Smooth muscle cell (in vitro differentiated cells): ENCODE results near the gene SH3RF3. TPM values are rescaled to one million over a fixed set of nuclear protein-coding genes. Genes with fewer than 3 reads are reported as not detected.

ENCODE experiments used
- DNase-seq: peaks from one replicate; lab custom pipeline; 2025; ENCODE audit not compliant: unreplicated experiment; lab: John Stamatoyannopoulos, UW
- H2AFZ ChIP-seq: fragments of 200-600 bp; sonication (generic); 2 replicates; pipeline ENCODE4 v1.6.0; 2016; ENCODE audit warnings: antibody characterized with exemption, low read depth, mild to moderate bottlenecking
- H3F3A ChIP-seq: fragments of 200-600 bp; sonication (generic); 2 replicates; pipeline ENCODE4 v1.6.0; 2017; ENCODE audit warnings: antibody characterized with exemption, low read depth
- H3K27ac ChIP-seq: fragments of 200-600 bp; sonication (generic); 2 replicates; pipeline ENCODE4 v1.5.1; 2016; ENCODE audit warnings: low read depth, mild to moderate bottlenecking
- H3K27me3 ChIP-seq: fragments of 200-600 bp; sonication (generic); 2 replicates; pipeline ENCODE4 v1.6.1; 2016; ENCODE audit warnings: low read depth, mild to moderate bottlenecking
- H3K36me3 ChIP-seq: fragments of 200-600 bp; sonication (generic); 2 replicates; pipeline ENCODE4 v1.5.1; 2016; ENCODE audit warnings: low read depth
- H3K4me1 ChIP-seq: fragments of 200-600 bp; sonication (generic); 2 replicates; pipeline ENCODE4 v1.5.1; 2016; ENCODE audit warnings: low read depth
- H3K4me2 ChIP-seq: fragments of 200-600 bp; sonication (generic); 2 replicates; pipeline ENCODE4 v1.6.0; 2016; ENCODE audit warnings: mild to moderate bottlenecking
- H3K4me3 ChIP-seq: fragments of 200-600 bp; sonication (generic); 2 replicates; pipeline ENCODE4 v1.5.1; 2016; ENCODE audit warnings: mild to moderate bottlenecking
- H3K79me2 ChIP-seq: fragments of 200-600 bp; sonication (generic); 2 replicates; pipeline ENCODE4 v1.6.0; 2016; ENCODE audit warnings: low read depth, mild to moderate bottlenecking
- H3K9ac ChIP-seq: fragments of 200-600 bp; sonication (generic); 2 replicates; pipeline ENCODE4 v1.6.0; 2016; ENCODE audit warnings: low read depth
- H3K9me3 ChIP-seq: fragments of 200-600 bp; sonication (generic); replicated peaks from 2 replicates; pipeline ENCODE4 v1.5.1; 2016; ENCODE audit warnings: low read depth
- H4K20me1 ChIP-seq: fragments of 200-600 bp; sonication (generic); 2 replicates; pipeline ENCODE4 v1.6.0; 2016; ENCODE audit warnings: low read depth
- WGBS: methylation state at CpG from one replicate; pipeline ENCODE4 v1.1.7; 2016; ENCODE audit warnings: low lambda C conversion rate; 5-methylcytosine and 5-hydroxymethylcytosine counted together
- polyA plus RNA-seq: library from polyadenylated mRNA; unstranded; fragments of >200 nt; fragmentation: Nextera tagmentation; extraction: Ambion mirVana; gene quantifications from 2 replicates; pipeline ENCODE4 v1.2.1, GENCODE V29; 2016
- total RNA-seq: library from RNA; depleted of rRNA; stranded (reverse); fragments of >200 nt; gene quantifications from 2 replicates; pipeline ENCODE4 v1.2.3, GENCODE V29; 2014
- TF ChIP-seq, protein P1 (sequence below): fragments of 200-600 bp; sonication (generic); IDR thresholded peaks from 2 replicates; pipeline ENCODE4 v1.5.1; 2017; ENCODE audit warnings: borderline replicate concordance, mild to moderate bottlenecking, antibody characterized with exemption; ENCODE audit not compliant: insufficient read depth, poor library complexity, severe bottlenecking

Gene SH3RF3
- total and polyA plus RNA-seq, 2 experiments from 2014 or later: 6.6 to 11.8 TPM

DNA sequence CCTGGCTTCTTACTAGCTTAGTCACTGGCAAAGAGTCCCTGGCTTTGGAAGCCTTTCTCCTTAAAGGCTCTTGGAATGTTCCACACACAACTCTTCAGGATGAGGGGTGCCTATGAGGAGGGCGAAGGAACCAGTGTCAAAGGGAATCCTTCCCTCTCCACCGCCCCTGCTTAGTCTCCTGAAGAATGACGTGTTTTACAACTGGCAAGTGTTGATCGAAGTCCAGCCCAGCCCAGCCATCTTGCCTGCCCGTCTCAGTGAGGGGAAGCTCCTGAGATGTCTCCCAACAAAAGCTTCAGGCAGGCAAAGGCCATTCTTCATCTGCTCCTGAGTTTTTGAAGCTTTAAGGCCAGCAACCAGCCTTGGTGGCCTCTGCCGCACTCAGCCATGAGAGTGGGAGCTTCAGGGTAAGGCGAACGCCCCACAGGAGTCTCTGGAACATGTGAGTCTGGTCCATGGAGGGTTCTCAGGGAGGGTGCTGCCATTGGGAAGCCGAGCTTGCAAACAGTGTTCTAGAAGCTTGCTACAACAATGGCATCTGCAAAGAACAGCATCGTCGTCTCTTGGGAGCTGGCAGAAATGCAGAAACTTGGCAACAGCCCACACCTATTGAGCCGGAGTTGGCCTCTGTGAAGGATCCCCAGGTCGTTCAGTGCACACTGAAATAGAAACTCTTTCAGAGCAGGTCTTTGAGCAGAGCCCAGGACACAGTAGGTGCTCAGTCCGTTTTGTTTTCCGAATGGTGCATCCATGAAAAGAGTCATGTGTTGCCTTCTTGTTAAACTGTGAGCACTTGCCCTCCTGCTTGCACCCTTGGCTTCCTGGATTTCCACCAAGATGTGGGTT is 264.0 kb downstream of the SH3RF3 start:
- peaks cover 6% of the 10 kb centered on the region for H3K4me1 ChIP-seq
- no peaks in the 10 kb centered on the region for H3F3A ChIP-seq
- no peaks in the 10 kb centered on the region for H3K27me3 ChIP-seq
- peaks cover 4% of the 10 kb centered on the region for H4K20me1 ChIP-seq
- H3K79me2 ChIP-seq: no peaks in the 10 kb centered on the region
- TF ChIP-seq, protein P1, sequence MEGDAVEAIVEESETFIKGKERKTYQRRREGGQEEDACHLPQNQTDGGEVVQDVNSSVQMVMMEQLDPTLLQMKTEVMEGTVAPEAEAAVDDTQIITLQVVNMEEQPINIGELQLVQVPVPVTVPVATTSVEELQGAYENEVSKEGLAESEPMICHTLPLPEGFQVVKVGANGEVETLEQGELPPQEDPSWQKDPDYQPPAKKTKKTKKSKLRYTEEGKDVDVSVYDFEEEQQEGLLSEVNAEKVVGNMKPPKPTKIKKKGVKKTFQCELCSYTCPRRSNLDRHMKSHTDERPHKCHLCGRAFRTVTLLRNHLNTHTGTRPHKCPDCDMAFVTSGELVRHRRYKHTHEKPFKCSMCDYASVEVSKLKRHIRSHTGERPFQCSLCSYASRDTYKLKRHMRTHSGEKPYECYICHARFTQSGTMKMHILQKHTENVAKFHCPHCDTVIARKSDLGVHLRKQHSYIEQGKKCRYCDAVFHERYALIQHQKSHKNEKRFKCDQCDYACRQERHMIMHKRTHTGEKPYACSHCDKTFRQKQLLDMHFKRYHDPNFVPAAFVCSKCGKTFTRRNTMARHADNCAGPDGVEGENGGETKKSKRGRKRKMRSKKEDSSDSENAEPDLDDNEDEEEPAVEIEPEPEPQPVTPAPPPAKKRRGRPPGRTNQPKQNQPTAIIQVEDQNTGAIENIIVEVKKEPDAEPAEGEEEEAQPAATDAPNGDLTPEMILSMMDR: no peak
- no peak overlapping the region for H3K27ac ChIP-seq
- no peak overlapping the region for H3K4me2 ChIP-seq
- H3K36me3 ChIP-seq: no peaks in the 10 kb centered on the region
- no peak overlapping the region for H3K4me3 ChIP-seq
- H2AFZ ChIP-seq: no peak overlapping the region
- H3K9ac ChIP-seq: no peak overlapping the region
- DNase-seq: no peak
- 91% methylated on average over 15 of the region's 15 CpGs for WGBS
- no peaks in the 10 kb centered on the region for H3K9me3 ChIP-seq

DNA sequence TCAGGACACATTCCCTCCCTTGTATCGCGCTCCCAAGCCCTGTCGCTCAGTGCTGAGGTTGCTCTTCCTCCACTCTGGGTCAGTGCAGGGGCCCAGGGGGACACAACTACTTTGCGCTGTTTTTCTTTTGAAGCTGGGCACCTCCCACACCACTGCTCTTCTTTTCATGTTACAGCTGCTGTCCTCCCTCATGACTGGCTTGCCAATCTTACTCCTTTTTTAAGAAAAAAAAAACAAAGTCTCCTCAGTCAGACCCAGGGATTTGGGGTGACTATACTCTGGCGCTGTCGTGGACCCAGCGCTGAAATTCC is 264.6 kb downstream of the SH3RF3 start:
- TF ChIP-seq, protein P1: no peak

DNA sequence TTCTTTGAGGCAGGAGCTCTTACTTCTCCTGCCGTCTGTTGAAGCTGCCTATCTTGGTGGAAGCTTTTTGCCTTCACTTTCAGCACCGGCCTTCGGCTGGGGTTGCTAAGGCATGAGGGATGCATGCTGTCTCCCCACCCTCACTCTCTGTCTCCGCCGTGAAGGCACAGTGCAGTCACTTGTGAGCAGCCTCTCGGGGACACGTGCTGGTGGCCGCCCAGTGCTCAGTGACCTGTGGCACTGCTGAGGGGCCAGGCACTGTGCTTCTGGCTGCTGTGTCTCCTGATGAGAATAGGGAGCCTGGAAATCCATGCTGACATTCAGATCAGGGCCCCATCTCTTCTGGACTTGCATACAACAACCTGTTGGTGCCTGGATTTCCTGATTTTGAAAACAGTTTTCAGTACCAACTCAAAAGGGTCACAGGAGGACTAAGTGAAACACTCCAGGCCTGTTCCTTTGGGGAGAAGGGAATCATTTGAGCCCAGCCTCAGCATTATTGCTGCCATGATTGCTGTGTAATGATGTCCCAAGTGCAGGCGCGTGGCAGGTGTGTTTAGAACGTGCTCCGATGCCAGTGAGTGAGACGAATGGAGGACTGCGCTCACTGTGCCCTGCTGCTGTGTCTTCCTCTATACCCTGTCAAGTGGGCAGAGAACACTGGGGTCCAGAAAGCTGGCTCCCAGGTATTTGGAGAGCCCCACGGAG is 266.6 kb downstream of the SH3RF3 start:
- H3K4me3 ChIP-seq: no peak overlapping the region
- H4K20me1 ChIP-seq: no peaks in the 10 kb centered on the region
- H3K27ac ChIP-seq: no peak overlapping the region
- DNase-seq: no peak
- no peaks in the 10 kb centered on the region for H3K79me2 ChIP-seq
- H3K4me1 ChIP-seq: peaks cover 6% of the 10 kb centered on the region
- no peaks in the 10 kb centered on the region for H3K36me3 ChIP-seq
- no peak overlapping the region for H2AFZ ChIP-seq
- 96% methylated on average over 15 of the region's 15 CpGs for WGBS
- no peaks in the 10 kb centered on the region for H3F3A ChIP-seq
- no peak overlapping the region for H3K4me2 ChIP-seq
- no peaks in the 10 kb centered on the region for H3K9me3 ChIP-seq
- H3K9ac ChIP-seq: no peak overlapping the region
- H3K27me3 ChIP-seq: no peaks in the 10 kb centered on the region
- TF ChIP-seq, protein P1: no peak

More for the DNA sequence above, 264.6 kb downstream of the SH3RF3 start:
- no peaks in the 10 kb centered on the region for H3K79me2 ChIP-seq
- peaks cover 6% of the 10 kb centered on the region for H3K4me1 ChIP-seq
- H3F3A ChIP-seq: no peaks in the 10 kb centered on the region
- no peaks in the 10 kb centered on the region for H3K27me3 ChIP-seq
- H3K4me3 ChIP-seq: no peak overlapping the region
- WGBS: 96% methylated on average over 7 of the region's 7 CpGs
- H3K36me3 ChIP-seq: no peaks in the 10 kb centered on the region
- no peak for DNase-seq
- H3K4me2 ChIP-seq: no peak overlapping the region
- no peak overlapping the region for H3K9ac ChIP-seq
- no peak overlapping the region for H3K27ac ChIP-seq
- H2AFZ ChIP-seq: no peak overlapping the region
- H3K9me3 ChIP-seq: no peaks in the 10 kb centered on the region
- H4K20me1 ChIP-seq: peaks cover 4% of the 10 kb centered on the region
